Mucosa of rectum (tissue), 2 donors: ENCODE results near the gene MED17.

Experiments used
- H3K27ac ChIP-seq, 2 donors: one replicate each; pipeline ENCODE4 v1.7.0; 2013; ENCODE audit warnings: inconsistent platforms in 2 of 2, low read depth in 2 of 2, low read length in 2 of 2
- H3K27me3 ChIP-seq, 2 donors: one replicate each; pipeline ENCODE4 v1.7.0; 2013; ENCODE audit warnings: low read length in 2 of 2; ENCODE audit not compliant: control insufficient read depth in 2 of 2, insufficient read depth in 2 of 2
- H3K36me3 ChIP-seq, 2 donors: one replicate each; pipeline ENCODE4 v1.7.0; 2013; ENCODE audit warnings: low read length in 2 of 2; ENCODE audit not compliant: control insufficient read depth in 2 of 2, insufficient read depth in 2 of 2
- H3K4me1 ChIP-seq, 2 donors: one replicate each; pipeline ENCODE4 v1.7.0; 2013; ENCODE audit warnings: low read length in 2 of 2, mild to moderate bottlenecking in 1 of 2; ENCODE audit not compliant: control insufficient read depth in 2 of 2, insufficient read depth in 2 of 2
- H3K4me3 ChIP-seq, 2 donors: one replicate each; pipeline ENCODE4 v1.7.0; 2013; ENCODE audit warnings: low read length in 2 of 2
- H3K9ac ChIP-seq, 2 donors: one replicate each; pipeline ENCODE4 v1.7.0; 2013; ENCODE audit warnings: low read length in 2 of 2, low read depth in 1 of 2, mild to moderate bottlenecking in 1 of 2
- H3K9me3 ChIP-seq, 2 donors: one replicate each; pipeline ENCODE4 v1.7.0; 2013; ENCODE audit warnings: low read length in 2 of 2; ENCODE audit not compliant: control insufficient read depth in 2 of 2
- donor health status: healthy.
- donor health status: Normal muscosa, but diverticular disease.

MED17 gene

DNA sequence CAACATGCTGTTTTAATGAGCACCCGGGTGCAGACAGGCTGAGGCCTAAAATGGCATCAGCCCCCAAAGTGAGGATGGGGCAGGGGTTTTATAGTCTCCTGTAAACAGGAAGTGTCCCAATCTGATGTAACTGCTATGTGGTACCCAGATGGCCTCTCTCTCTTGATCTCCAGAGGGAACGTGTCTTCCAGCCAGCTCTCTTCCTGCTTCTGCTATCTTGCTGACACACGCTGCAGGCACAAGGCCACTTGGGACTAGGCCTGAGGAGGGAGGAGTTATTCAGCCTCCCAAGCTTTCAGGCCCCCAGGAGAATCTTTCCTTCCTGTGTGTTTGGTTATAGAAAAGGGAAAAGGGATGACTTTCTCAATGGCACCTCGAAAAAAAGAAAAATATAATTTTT, 77.7 kb downstream of the MED17 start:
- Histone ChIP-seq H3K27me3 (no peaks in the 10 kb centered on the region), H3K4me1 (no peaks in the 10 kb centered on the region), H3K36me3 (no peaks in the 10 kb centered on the region), H3K9ac (no peak overlapping the region), H3K4me3 (no peak overlapping the region), H3K9me3 (no peaks in the 10 kb centered on the region), H3K27ac (no peak overlapping the region)
